Smooth muscle cell (in vitro differentiated cells): ENCODE results near the gene PSD2. TPM values are rescaled to one million over a fixed set of nuclear protein-coding genes. Genes with fewer than 3 reads are reported as not detected.

Experiments
- DNase-seq: peaks from one replicate; lab custom pipeline; 2025; ENCODE audit not compliant: unreplicated experiment; lab: John Stamatoyannopoulos, UW
- H2AFZ ChIP-seq: fragments of 200-600 bp; sonication (generic); 2 replicates; pipeline ENCODE4 v1.6.0; 2016; ENCODE audit warnings: antibody characterized with exemption, low read depth, mild to moderate bottlenecking
- H3F3A ChIP-seq: fragments of 200-600 bp; sonication (generic); 2 replicates; pipeline ENCODE4 v1.6.0; 2017; ENCODE audit warnings: antibody characterized with exemption, low read depth
- H3K27ac ChIP-seq: fragments of 200-600 bp; sonication (generic); 2 replicates; pipeline ENCODE4 v1.5.1; 2016; ENCODE audit warnings: low read depth, mild to moderate bottlenecking
- H3K27me3 ChIP-seq: fragments of 200-600 bp; sonication (generic); 2 replicates; pipeline ENCODE4 v1.6.1; 2016; ENCODE audit warnings: low read depth, mild to moderate bottlenecking
- H3K36me3 ChIP-seq: fragments of 200-600 bp; sonication (generic); 2 replicates; pipeline ENCODE4 v1.5.1; 2016; ENCODE audit warnings: low read depth
- H3K4me1 ChIP-seq: fragments of 200-600 bp; sonication (generic); 2 replicates; pipeline ENCODE4 v1.5.1; 2016; ENCODE audit warnings: low read depth
- H3K4me2 ChIP-seq: fragments of 200-600 bp; sonication (generic); 2 replicates; pipeline ENCODE4 v1.6.0; 2016; ENCODE audit warnings: mild to moderate bottlenecking
- H3K4me3 ChIP-seq: fragments of 200-600 bp; sonication (generic); 2 replicates; pipeline ENCODE4 v1.5.1; 2016; ENCODE audit warnings: mild to moderate bottlenecking
- H3K79me2 ChIP-seq: fragments of 200-600 bp; sonication (generic); 2 replicates; pipeline ENCODE4 v1.6.0; 2016; ENCODE audit warnings: low read depth, mild to moderate bottlenecking
- H3K9ac ChIP-seq: fragments of 200-600 bp; sonication (generic); 2 replicates; pipeline ENCODE4 v1.6.0; 2016; ENCODE audit warnings: low read depth
- H3K9me3 ChIP-seq: fragments of 200-600 bp; sonication (generic); replicated peaks from 2 replicates; pipeline ENCODE4 v1.5.1; 2016; ENCODE audit warnings: low read depth
- H4K20me1 ChIP-seq: fragments of 200-600 bp; sonication (generic); 2 replicates; pipeline ENCODE4 v1.6.0; 2016; ENCODE audit warnings: low read depth
- CTCF ChIP-seq: fragments of 200-600 bp; sonication (generic); IDR thresholded peaks from 2 replicates; pipeline ENCODE4 v1.5.1; 2017; ENCODE audit warnings: borderline replicate concordance, mild to moderate bottlenecking, antibody characterized with exemption; ENCODE audit not compliant: insufficient read depth, poor library complexity, severe bottlenecking
- WGBS: methylation state at CpG from one replicate; pipeline ENCODE4 v1.1.7; 2016; ENCODE audit warnings: low lambda C conversion rate; 5-methylcytosine and 5-hydroxymethylcytosine counted together
- polyA plus RNA-seq: library from polyadenylated mRNA; unstranded; fragments of >200 nt; fragmentation: Nextera tagmentation; extraction: Ambion mirVana; gene quantifications from 2 replicates; pipeline ENCODE4 v1.2.1, GENCODE V29; 2016
- total RNA-seq: library from RNA; depleted of rRNA; stranded (reverse); fragments of >200 nt; gene quantifications from 2 replicates; pipeline ENCODE4 v1.2.3, GENCODE V29; 2014

Gene PSD2
- total and polyA plus RNA-seq, 2 experiments from 2014 or later: 0.54 to 0.81 TPM

DNA sequence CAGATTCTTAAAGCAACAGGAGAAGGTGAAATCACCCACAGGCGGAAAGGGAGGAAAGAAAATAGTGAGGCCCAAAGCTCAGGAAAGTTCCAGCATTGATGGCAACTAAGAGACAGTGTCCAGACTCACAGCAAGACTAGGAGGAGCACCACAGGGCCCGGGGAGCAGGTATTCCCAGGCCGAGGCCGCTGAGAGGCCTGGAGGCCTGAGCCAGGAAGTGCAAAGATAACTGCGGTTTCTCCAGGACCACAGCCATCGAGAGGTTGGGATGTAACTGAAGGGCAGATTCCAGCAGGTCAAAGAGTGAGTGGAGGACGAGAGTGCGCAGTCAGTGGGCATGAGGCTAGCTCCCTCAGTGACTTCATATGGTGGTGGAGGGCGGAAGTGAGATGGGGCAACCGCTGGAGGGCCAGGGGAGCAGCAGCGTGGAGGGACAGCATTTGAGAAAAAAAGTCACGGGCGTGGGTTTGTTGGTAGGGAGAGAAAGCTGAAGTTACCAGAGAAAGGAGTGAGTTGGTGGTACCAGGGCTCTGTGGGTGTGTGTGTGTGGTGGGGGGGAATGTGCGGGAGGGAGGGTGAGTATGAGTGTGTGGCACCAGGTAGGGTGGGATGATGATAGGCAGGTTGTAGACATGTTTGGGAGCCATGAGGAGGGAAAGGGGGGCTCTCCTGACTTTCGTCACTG is 89.7 kb downstream of the PSD2 start:
- Histone ChIP-seq H3K36me3 (no peaks in the 10 kb centered on the region), H3K4me2 (no peak overlapping the region), H3K4me3 (no peak overlapping the region), H3K9ac (no peak overlapping the region), H4K20me1 (no peaks in the 10 kb centered on the region), H3K27ac (no peak overlapping the region), H3K27me3 (no peaks in the 10 kb centered on the region), H3K79me2 (no peaks in the 10 kb centered on the region), H3F3A (no peaks in the 10 kb centered on the region), H3K4me1 (no peaks in the 10 kb centered on the region), H3K9me3 (no peaks in the 10 kb centered on the region), H2AFZ (no peak overlapping the region)
- no peak for DNase-seq
- WGBS: 84% methylated on average over 15 of the region's 15 CpGs
- TF ChIP-seq CTCF: no peak

- Histone ChIP-seq H2AFZ (no peak overlapping the region), H3K9ac (no peak overlapping the region), H3K36me3 (no peaks in the 10 kb centered on the region), H3F3A (no peaks in the 10 kb centered on the region), H3K4me1 (no peaks in the 10 kb centered on the region), H3K27ac (no peak overlapping the region), H3K27me3 (no peaks in the 10 kb centered on the region), H3K4me3 (no peak overlapping the region), H3K79me2 (no peaks in the 10 kb centered on the region), H3K9me3 (no peaks in the 10 kb centered on the region), H3K4me2 (no peak overlapping the region), H4K20me1 (no peaks in the 10 kb centered on the region)
- DNase-seq: no peak
- WGBS: 89% methylated on average over 4 of the region's 4 CpGs
- no peak for TF ChIP-seq CTCF
These were observed 90.2 kb downstream of the PSD2 start for GRCh38 chr5:139885857-139886208.

- no peaks in the 10 kb centered on the region for H3K79me2 ChIP-seq
- no peak overlapping the region for H2AFZ ChIP-seq
- H3K36me3 ChIP-seq: no peaks in the 10 kb centered on the region
- H3F3A ChIP-seq: no peaks in the 10 kb centered on the region
- no peak for TF ChIP-seq CTCF
- 77% methylated on average over 2 of the region's 2 CpGs for WGBS
- H3K27ac ChIP-seq: no peak overlapping the region
- H3K27me3 ChIP-seq: no peaks in the 10 kb centered on the region
- no peak overlapping the region for H3K4me2 ChIP-seq
- no peaks in the 10 kb centered on the region for H3K9me3 ChIP-seq
- no peaks in the 10 kb centered on the region for H4K20me1 ChIP-seq
- no peak overlapping the region for H3K4me3 ChIP-seq
- H3K9ac ChIP-seq: no peak overlapping the region
- DNase-seq: no peak
- no peaks in the 10 kb centered on the region for H3K4me1 ChIP-seq
These were observed 90.6 kb downstream of the PSD2 start for GRCh38 chr5:139886213-139886612.

GRCh38 chr5:139888370-139888769 is 92.8 kb downstream of the PSD2 start:
- Histone ChIP-seq H3K9ac (no peak overlapping the region), H4K20me1 (no peaks in the 10 kb centered on the region), H3K9me3 (no peaks in the 10 kb centered on the region), H3K36me3 (no peaks in the 10 kb centered on the region), H3K27me3 (no peaks in the 10 kb centered on the region), H2AFZ (no peak overlapping the region), H3K4me3 (no peak overlapping the region), H3K4me2 (no peak overlapping the region), H3K27ac (no peak overlapping the region), H3K79me2 (no peaks in the 10 kb centered on the region), H3F3A (no peaks in the 10 kb centered on the region), H3K4me1 (no peaks in the 10 kb centered on the region)
- no peak for TF ChIP-seq CTCF
- 80% methylated on average over 4 of the region's 4 CpGs for WGBS
- no peak for DNase-seq
